Measurements from ENCODE around the gene MPRIP. TPM values are rescaled to one million over a fixed set of nuclear protein-coding genes. Genes with fewer than 3 reads are reported as not detected.

Gene MPRIP
- total and polyA plus RNA-seq, 2 donors (not counting 3 experiments of a cell fraction or from before 2014, with no cell fraction given): 94.6 to 246 TPM

DNA sequence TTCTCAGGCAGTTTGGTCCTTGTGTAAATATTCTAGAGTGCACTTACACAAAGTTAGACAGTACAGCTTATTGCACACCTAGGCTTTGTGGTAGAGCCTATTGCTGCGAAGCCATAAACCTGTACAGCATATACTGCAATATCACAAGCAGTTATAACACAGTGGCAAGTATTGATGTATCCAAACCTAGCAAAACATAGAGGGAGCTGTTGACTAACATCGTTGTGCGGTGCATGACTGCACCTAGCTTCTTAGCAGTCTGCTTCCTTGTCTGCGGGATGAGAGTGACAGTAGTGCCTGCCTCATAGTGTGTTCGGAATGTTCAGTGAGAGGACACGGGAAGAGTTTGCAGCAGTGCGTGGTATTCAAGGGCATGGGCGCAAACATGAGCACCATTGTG is 78.9 kb downstream of the MPRIP start:
- no peaks in the 10 kb centered on the region for H3K27me3 ChIP-seq (ENCODE audit: control insufficient read depth in 2 of 2, insufficient read depth in 2 of 2, low read length in 2 of 2)
- H3K27ac ChIP-seq (ENCODE audit: insufficient read depth, low read depth, low read length): no peak overlapping the region
- no TSS peak for BruUV-seq (replicated peaks)
- FAIRE-seq (peak; percentile 42), DNase-seq (ENCODE audit: low read depth, low spot score) (no peak)
- no peaks in the 10 kb centered on the region for H4K20me1 ChIP-seq (replicated peaks; ENCODE audit: control insufficient read depth, extremely low read depth, insufficient read depth, low read length)
- no peaks in the 10 kb centered on the region for H3K9me3 ChIP-seq (replicated peaks; ENCODE audit: control insufficient read depth, insufficient read depth, low read length)
- H3K4me3 ChIP-seq (replicated peaks in 1 of 3; ENCODE audit: insufficient read depth in 1 of 3, low read depth in 1 of 3, low read length in 3 of 3): no peak overlapping the region
- intact Hi-C loops (cut with micrococcal nuclease) (no loop called here), dilution Hi-C loops (cut with MboI; ENCODE audit: extremely low pct_ligation_motif_present, low sequenced_read_pairs) (no loop called here)
- ChIA-PET POLR2A (no interaction called here), CTCF (interaction anchor here (0.6 to 4.1 kb wide), 2 partner anchors 21 to 130 kb away, joined by 4 to 14 read pairs; no protein-coding TSS in a partner anchor)
- H3K79me2 ChIP-seq (ENCODE audit: control insufficient read depth, insufficient read depth, low read length): peaks cover 87% of the 10 kb centered on the region
- H2AFZ ChIP-seq (ENCODE audit: low read depth, low read length): no peak overlapping the region
- H3K9me1 ChIP-seq (replicated peaks; ENCODE audit: control insufficient read depth, extremely low read depth, insufficient read depth, low read length): no peaks in the 10 kb centered on the region
- H3K4me1 ChIP-seq (ENCODE audit: control insufficient read depth, extremely low read depth, insufficient read depth, low read length): no peaks in the 10 kb centered on the region
- TF ChIP-seq JUN (IDR thresholded peaks at IDR 0.05; ENCODE audit: borderline replicate concordance, insufficient read depth, insufficient read length, low read depth): no peak
- no peak for TF ChIP-seq GATA2 (IDR thresholded peaks at IDR 0.05; ENCODE audit: insufficient read depth, insufficient read length, low read depth, low read length)
- TF ChIP-seq, protein P1, sequence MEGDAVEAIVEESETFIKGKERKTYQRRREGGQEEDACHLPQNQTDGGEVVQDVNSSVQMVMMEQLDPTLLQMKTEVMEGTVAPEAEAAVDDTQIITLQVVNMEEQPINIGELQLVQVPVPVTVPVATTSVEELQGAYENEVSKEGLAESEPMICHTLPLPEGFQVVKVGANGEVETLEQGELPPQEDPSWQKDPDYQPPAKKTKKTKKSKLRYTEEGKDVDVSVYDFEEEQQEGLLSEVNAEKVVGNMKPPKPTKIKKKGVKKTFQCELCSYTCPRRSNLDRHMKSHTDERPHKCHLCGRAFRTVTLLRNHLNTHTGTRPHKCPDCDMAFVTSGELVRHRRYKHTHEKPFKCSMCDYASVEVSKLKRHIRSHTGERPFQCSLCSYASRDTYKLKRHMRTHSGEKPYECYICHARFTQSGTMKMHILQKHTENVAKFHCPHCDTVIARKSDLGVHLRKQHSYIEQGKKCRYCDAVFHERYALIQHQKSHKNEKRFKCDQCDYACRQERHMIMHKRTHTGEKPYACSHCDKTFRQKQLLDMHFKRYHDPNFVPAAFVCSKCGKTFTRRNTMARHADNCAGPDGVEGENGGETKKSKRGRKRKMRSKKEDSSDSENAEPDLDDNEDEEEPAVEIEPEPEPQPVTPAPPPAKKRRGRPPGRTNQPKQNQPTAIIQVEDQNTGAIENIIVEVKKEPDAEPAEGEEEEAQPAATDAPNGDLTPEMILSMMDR (IDR thresholded peaks at IDR 0.05; ENCODE audit: extremely low read depth in 1 of 2, insufficient read depth in 1 of 2, low read depth in 1 of 2, low read length in 2 of 2): no peak
- TF ChIP-seq, protein P2, sequence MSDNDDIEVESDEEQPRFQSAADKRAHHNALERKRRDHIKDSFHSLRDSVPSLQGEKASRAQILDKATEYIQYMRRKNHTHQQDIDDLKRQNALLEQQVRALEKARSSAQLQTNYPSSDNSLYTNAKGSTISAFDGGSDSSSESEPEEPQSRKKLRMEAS (IDR thresholded peaks at IDR 0.05; ENCODE audit: insufficient read depth, insufficient read length): no peak
- TF ChIP-seq POLR2AphosphoS5 (IDR thresholded peaks at IDR 0.05; ENCODE audit: insufficient read depth, low read depth, low read length): no peak
- TF ChIP-seq EZH2 (IDR thresholded peaks at IDR 0.05; ENCODE audit: borderline replicate concordance, low read depth, low read length, severe bottlenecking): no peak
- TF ChIP-seq MYC (IDR thresholded peaks at IDR 0.05; ENCODE audit: low read depth, low read length): no peak
- no peak for TF ChIP-seq FOS (IDR thresholded peaks at IDR 0.05; ENCODE audit: borderline replicate concordance, insufficient read depth, low read length)
- TF ChIP-seq POLR2A (IDR thresholded peaks at IDR 0.05; ENCODE audit: low read depth, low read length): no peak
- no peak overlapping the region for H3K4me2 ChIP-seq (ENCODE audit: insufficient read depth, low read length)
- H3K36me3 ChIP-seq (ENCODE audit: control insufficient read depth in 2 of 2, extremely low read depth in 1 of 2, insufficient read depth in 2 of 2, low read length in 2 of 2): no peaks in the 10 kb centered on the region
- no peak overlapping the region for H3K9ac ChIP-seq (replicated peaks; ENCODE audit: extremely low read depth, insufficient read depth, low read length)

Data from endothelial cell of umbilical vein (primary cell).